ENCODE data around the gene PLA2G4C. TPM values are rescaled to one million over a fixed set of nuclear protein-coding genes. Genes with fewer than 3 reads are reported as not detected.

PLA2G4C gene
- total and polyA plus RNA-seq, 4 donors, result 1.1 to 5.9 (median 3.1) TPM

- no peak for TF ChIP-seq GABPA (IDR thresholded peaks at IDR 0.05 in 1 of 2, conservative IDR thresholded peaks at IDR 0.05 in 1 of 2)
- no peak for TF ChIP-seq EGR1 (IDR thresholded peaks at IDR 0.05; ENCODE audit: low read depth in 2 of 2)
- no peak for TF ChIP-seq SP1 (IDR thresholded peaks at IDR 0.05)
- no peak for TF ChIP-seq RAD21 (IDR thresholded peaks at IDR 0.05)
- no peak for TF ChIP-seq HNF4G (IDR thresholded peaks at IDR 0.05)
- TF ChIP-seq FOXA2 (IDR thresholded peaks at IDR 0.05), result no peak
- TF ChIP-seq RXRA (IDR thresholded peaks at IDR 0.05), result no peak
These were observed 57.5 kb downstream of the PLA2G4C start (continued) for GRCh38 chr19:48053076-48053475.

GRCh38 chr19:48051335-48052033 is 59.1 kb downstream of the PLA2G4C start:
- 84% methylated on average over 10 of the region's 10 CpGs for WGBS
- Histone ChIP-seq H3K36me3 (ENCODE audit: control insufficient read depth in 4 of 4, insufficient read depth in 3 of 4, low read depth in 1 of 4, low read length in 3 of 4) (peaks cover 0 to 11% (median 3%) of the 10 kb centered on the region in 4 donors), H3K27ac (ENCODE audit: low read depth in 1 of 2, low read length in 2 of 2) (no peak overlapping the region)

More at GRCh38 chr19:48051335-48052033, 59.1 kb downstream of the PLA2G4C start:
- Histone ChIP-seq H3K4me3 (ENCODE audit: low read depth in 1 of 3, low read length in 3 of 3) (no peak overlapping the region), H3K9me3 (ENCODE audit: control insufficient read depth in 4 of 4, low read length in 3 of 4) (no peaks in the 10 kb centered on the region), H3K9ac (ENCODE audit: low read depth in 1 of 2, low read length in 2 of 2) (no peak overlapping the region), H3K27me3 (ENCODE audit: control insufficient read depth in 4 of 4, insufficient read depth in 4 of 4, low read length in 3 of 4) (no peaks in the 10 kb centered on the region), H3K4me1 (ENCODE audit: control insufficient read depth in 4 of 4, insufficient read depth in 4 of 4, low read length in 3 of 4) (no peaks in the 10 kb centered on the region)
- no peak for DNase-seq (ENCODE audit: low spot score)
- no peak for TF ChIP-seq RXRA (IDR thresholded peaks at IDR 0.05)
- no peak for TF ChIP-seq TAF1 (conservative IDR thresholded peaks at IDR 0.05)
- no peak for TF ChIP-seq FOXA2 (IDR thresholded peaks at IDR 0.05)
- TF ChIP-seq CTCF (IDR thresholded peaks at IDR 0.05; ENCODE audit: low read depth, low read length, missing input control), result no peak
- TF ChIP-seq HNF4G (IDR thresholded peaks at IDR 0.05), result no peak
- no peak for TF ChIP-seq REST (IDR thresholded peaks at IDR 0.05)
- no peak for TF ChIP-seq ZBTB33 (IDR thresholded peaks at IDR 0.05)
- no peak for TF ChIP-seq GABPA (IDR thresholded peaks at IDR 0.05 in 1 of 2, conservative IDR thresholded peaks at IDR 0.05 in 1 of 2)
- no peak for TF ChIP-seq YY1 (IDR thresholded peaks at IDR 0.05)
- TF ChIP-seq SP1 (IDR thresholded peaks at IDR 0.05), result no peak

All from liver (tissue), 9 donors.